HepG2 (cell line): ENCODE results near the gene RAD18. TPM values are rescaled to one million over a fixed set of nuclear protein-coding genes. Genes with fewer than 3 reads are reported as not detected.

Experiments used
- ATAC-seq: fragments of 200-7000 bp; cut with Tn5 transposase; 3 replicates; pipeline ENCODE4 v1.9.1; 2020; ENCODE audit warnings: mild to moderate bottlenecking, moderate library complexity
- BruUV-seq: library from RNA; stranded (reverse); fragments of 400-500 nt; replicated peaks from 2 replicates; lab custom pipeline; 2021; lab: Mats Ljungman, UMichigan
- CTCF ChIA-PET: fragments of 300-600 bp; formaldehyde crosslinking; extraction: SDS; loops from one replicate; lab custom pipeline; 2021; ENCODE audit warnings: low total read pairs, inconsistent platforms, low intra/inter-chr PET ratio; lab: Yijun Ruan, JAX
- POLR2A ChIA-PET: fragments of 350-600 bp; sonication (Branson Sonifier 250); formaldehyde crosslinking; loops from one replicate; lab custom pipeline; 2020; ENCODE audit warnings: antibody characterized with exemption, inconsistent platforms; lab: Yijun Ruan, JAX
- DNase-seq: peaks from one replicate; pipeline ENCODE4 v3.0.0-alpha.2; 2015; ENCODE audit warnings: low spot score
- FAIRE-seq: peaks from 3 replicates; lab custom pipeline; 2011; peaks lifted over from hg19 to GRCh38; lab: Jason Lieb, UNC
- H2AFZ ChIP-seq: one replicate; pipeline ENCODE4 v1.6.1; 2011; ENCODE audit warnings: low read length, inconsistent platforms
- H3K27ac ChIP-seq: fragments of 300-600 bp; 3 replicates; pipeline ENCODE4 v1.8.0; 2011; ENCODE audit warnings: mixed run types, mild to moderate bottlenecking, mixed read lengths, low read length, inconsistent platforms; ENCODE audit not compliant: insufficient read depth; ENCODE audit errors: extremely low read length
- H3K27me3 ChIP-seq, 2 experiments: fragments of 200-600 bp in 1 of 2; 2 replicates in 1 of 2; 3 replicates in 1 of 2; pipeline versions ENCODE4 v1.6.0 to v1.8.0; 2011; ENCODE audit warnings: low read length in 2 of 2, mild to moderate bottlenecking in 2 of 2, moderate library complexity in 2 of 2, inconsistent platforms in 1 of 2; ENCODE audit not compliant: insufficient read depth in 2 of 2, control insufficient read depth in 1 of 2
- H3K36me3 ChIP-seq, 2 experiments: fragments of 200-600 bp in 1 of 2; replicated peaks in 1 of 2; 2 replicates in 1 of 2; 3 replicates in 1 of 2; pipeline versions ENCODE4 v1.5.1 to v1.8.0; 2011; ENCODE audit warnings: low read length in 2 of 2, inconsistent platforms in 1 of 2; ENCODE audit not compliant: insufficient read depth in 2 of 2, control insufficient read depth in 1 of 2
- H3K4me1 ChIP-seq: 2 replicates; pipeline ENCODE4 v1.5.1; 2012; ENCODE audit warnings: low read length, inconsistent platforms; ENCODE audit not compliant: insufficient read depth
- H3K4me2 ChIP-seq: 2 replicates; pipeline ENCODE4 v1.6.0; 2011; ENCODE audit warnings: low read depth, low read length, inconsistent platforms
- H3K4me3 ChIP-seq, 3 experiments: fragments of 200-600 bp in 1 of 3; sonication (generic), shearing (Covaris generic) in 1 of 3; replicated peaks in 1 of 3; 2 replicates each; pipeline ENCODE4 v1.5.1; 2011 to 2016; ENCODE audit warnings: low read length in 3 of 3, inconsistent platforms in 2 of 3, low read depth in 2 of 3, mild to moderate bottlenecking in 2 of 3, control low read depth in 1 of 3, mixed read lengths in 1 of 3; ENCODE audit not compliant: insufficient read depth in 1 of 3
- H3K79me2 ChIP-seq: one replicate; pipeline ENCODE4 v1.6.1; 2011; ENCODE audit warnings: low read length, inconsistent platforms; ENCODE audit not compliant: insufficient read depth
- H3K9ac ChIP-seq: 2 replicates; pipeline ENCODE4 v1.6.0; 2011; ENCODE audit warnings: mild to moderate bottlenecking, low read depth, low read length, inconsistent platforms; ENCODE audit not compliant: insufficient read depth
- H3K9me3 ChIP-seq: 2 replicates; pipeline ENCODE4 v1.5.1; 2012; ENCODE audit warnings: mild to moderate bottlenecking, low read length
- H4K20me1 ChIP-seq: 2 replicates; pipeline ENCODE4 v1.6.0; 2011; ENCODE audit warnings: inconsistent platforms, mild to moderate bottlenecking, low read length, moderate library complexity; ENCODE audit not compliant: insufficient read depth
- ADNP ChIP-seq: sonication (generic); formaldehyde crosslinking; IDR thresholded peaks from 2 replicates; pipeline ENCODE4 v1.4.0; 2020; ENCODE audit warnings: missing genetic modification reagents
- ATAD3A ChIP-seq: sonication (generic); formaldehyde crosslinking; IDR thresholded peaks from 2 replicates; pipeline ENCODE4 v1.4.0; 2020; ENCODE audit warnings: missing genetic modification reagents
- ESRRA ChIP-seq: sonication (generic); formaldehyde crosslinking; IDR thresholded peaks from 2 replicates; pipeline ENCODE4 v1.5.1; 2020; ENCODE audit warnings: mild to moderate bottlenecking, low read depth, missing genetic modification reagents
- ETV5 ChIP-seq: IDR thresholded peaks from 2 replicates; pipeline ENCODE4 v1.6.1; 2018; ENCODE audit warnings: missing biosample characterization, missing genetic modification reagents, inconsistent platforms, borderline replicate concordance
- JUND ChIP-seq: sonication (generic); formaldehyde crosslinking; IDR thresholded peaks from 2 replicates; pipeline ENCODE4 v1.8.0; 2022; ENCODE audit warnings: mild to moderate bottlenecking, missing genetic modification reagents
- ZNF121 ChIP-seq: sonication (generic); formaldehyde crosslinking; IDR thresholded peaks from 2 replicates; pipeline ENCODE4 v1.5.0; 2020; ENCODE audit warnings: mild to moderate bottlenecking, missing genetic modification reagents
- ZNF256 ChIP-seq: sonication (generic); formaldehyde crosslinking; conservative IDR thresholded peaks from 2 replicates; pipeline ENCODE4 v1.4.0; 2020; ENCODE audit warnings: missing genetic modification reagents
- ZNF326 ChIP-seq: sonication (generic); formaldehyde crosslinking; IDR thresholded peaks from 2 replicates; pipeline ENCODE4 v1.4.0; 2020; ENCODE audit warnings: missing genetic modification reagents, borderline replicate concordance
- ZNF441 ChIP-seq: sonication (generic); formaldehyde crosslinking; IDR thresholded peaks from 2 replicates; pipeline ENCODE4 v1.7.0; 2021; ENCODE audit warnings: missing genetic modification reagents, borderline replicate concordance
- ZNF660 ChIP-seq: sonication (generic); formaldehyde crosslinking; IDR thresholded peaks from 2 replicates; pipeline ENCODE4 v1.5.1; 2020; ENCODE audit warnings: mild to moderate bottlenecking, low read depth, missing genetic modification reagents, borderline replicate concordance
- ZNF670 ChIP-seq: sonication (generic); formaldehyde crosslinking; IDR thresholded peaks from 2 replicates; pipeline ENCODE4 v1.8.0; 2022; ENCODE audit warnings: mild to moderate bottlenecking, missing genetic modification reagents, borderline replicate concordance
- ZNF891 ChIP-seq: sonication (generic); formaldehyde crosslinking; IDR thresholded peaks from 2 replicates; pipeline ENCODE4 v1.5.0; 2020; ENCODE audit warnings: mild to moderate bottlenecking, missing genetic modification reagents
- WGBS: methylation state at CpG from one replicate; pipeline ENCODE4 v1.1.6; 2017; ENCODE audit warnings: low lambda C conversion rate; 5-methylcytosine and 5-hydroxymethylcytosine counted together
- in situ Hi-C: cut with HindIII; loops from 2 replicates; pipeline ENCODE4 v1.10.0; 2017; ENCODE audit warnings: low pct_unique_long_range_greater_than_20kb; ENCODE audit not compliant: extremely low pct_ligation_motif_present
- intact Hi-C: fragments of 100-400 bp; cut with micrococcal nuclease; formaldehyde crosslinking; loops from one replicate; pipeline ENCODE4 v1.10.0; 2022; ENCODE audit not compliant: unreplicated experiment
- polyA plus RNA-seq, 8 experiments: library from polyadenylated mRNA; depleted of rRNA in 3 of 8; stranded (reverse) in 7 of 8; unstranded in 1 of 8; fragments of >200 nt; fragmentation: Illumina TruSeq in 4 of 8; extraction: Trizol in 4 of 8; gene quantifications; 2 replicates each; pipeline versions ENCODE4 v1.2.1 to v1.2.3, GENCODE V29; 2011 to 2016; ENCODE audit warnings: low read depth in 4 of 8, missing spikeins in 1 of 8, mixed read lengths in 1 of 8; ENCODE audit not compliant: insufficient read depth in 1 of 8
- total RNA-seq, 5 experiments: library from RNA; depleted of rRNA; stranded (reverse); fragments of >200 nt; fragmentation: Illumina TruSeq; extraction: Trizol; gene quantifications; 2 replicates each; pipeline ENCODE4 v1.2.3, GENCODE V29; 2016; ENCODE audit warnings: low read depth in 1 of 5
- TF ChIP-seq, protein P1 (sequence below): sonication (generic); formaldehyde crosslinking; IDR thresholded peaks from 2 replicates; pipeline ENCODE4 v1.4.0; 2020; ENCODE audit warnings: missing genetic modification reagents
- TF ChIP-seq, protein P2 (sequence below): sonication (generic); formaldehyde crosslinking; IDR thresholded peaks from 2 replicates; pipeline ENCODE4 v1.4.0; 2020; ENCODE audit warnings: missing genetic modification reagents, borderline replicate concordance
- TF ChIP-seq, protein P3 (sequence below): sonication (generic); formaldehyde crosslinking; IDR thresholded peaks from 2 replicates; pipeline ENCODE4 v1.4.0; 2020; ENCODE audit warnings: missing genetic modification reagents

The RAD18 gene
- total and polyA plus RNA-seq, 2 of the 13 experiments (the other 11 are each of a cell fraction or from before 2014, with no cell fraction given), result 5.9 to 20.7 TPM

DNA sequence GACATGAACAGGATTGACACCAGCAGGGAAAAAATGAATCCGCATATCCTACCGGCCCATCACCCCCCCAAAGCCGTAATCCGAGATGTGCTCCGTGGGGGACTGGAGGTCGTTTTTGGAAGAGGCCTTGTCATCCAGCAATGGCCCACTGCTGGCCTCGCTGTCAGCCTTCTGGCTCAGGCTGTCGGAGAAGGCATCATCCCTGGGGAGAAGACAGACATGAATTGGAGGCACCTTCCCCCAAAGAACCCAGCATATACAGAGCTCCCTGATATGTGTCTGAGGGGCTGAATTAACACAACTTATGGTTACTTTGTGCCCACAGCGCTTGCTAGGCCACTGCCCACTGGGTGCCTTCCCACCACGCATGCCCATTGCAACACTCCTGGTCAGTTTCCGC, 29.6 kb upstream of the RAD18 start:
- Histone ChIP-seq H3K4me2 (no peak overlapping the region), H3K9me3 (no peaks in the 10 kb centered on the region), H3K4me1 (peaks cover 8% of the 10 kb centered on the region; the same call in 1 of the 2 replicates), H4K20me1 (no peaks in the 10 kb centered on the region), H3K79me2 (no peaks in the 10 kb centered on the region), H3K4me3 (no peak overlapping the region), H3K27ac (no peak overlapping the region), H3K36me3 (no peaks in the 10 kb centered on the region), H3K27me3 (peaks cover 0 to 11% of the 10 kb centered on the region in 2 experiments; a peak in 3 of 5 replicates), H2AFZ (no peak overlapping the region), H3K9ac (no peak overlapping the region)
- DNase-seq, result no peak
- ChIA-PET CTCF (no interaction called here), POLR2A (no interaction called here)
- TF ChIP-seq JUND (CRISPR knock-in tag), result no peak
- TF ChIP-seq ZNF121, result no peak
- no peak for TF ChIP-seq ZNF891
- TF ChIP-seq, protein P1, sequence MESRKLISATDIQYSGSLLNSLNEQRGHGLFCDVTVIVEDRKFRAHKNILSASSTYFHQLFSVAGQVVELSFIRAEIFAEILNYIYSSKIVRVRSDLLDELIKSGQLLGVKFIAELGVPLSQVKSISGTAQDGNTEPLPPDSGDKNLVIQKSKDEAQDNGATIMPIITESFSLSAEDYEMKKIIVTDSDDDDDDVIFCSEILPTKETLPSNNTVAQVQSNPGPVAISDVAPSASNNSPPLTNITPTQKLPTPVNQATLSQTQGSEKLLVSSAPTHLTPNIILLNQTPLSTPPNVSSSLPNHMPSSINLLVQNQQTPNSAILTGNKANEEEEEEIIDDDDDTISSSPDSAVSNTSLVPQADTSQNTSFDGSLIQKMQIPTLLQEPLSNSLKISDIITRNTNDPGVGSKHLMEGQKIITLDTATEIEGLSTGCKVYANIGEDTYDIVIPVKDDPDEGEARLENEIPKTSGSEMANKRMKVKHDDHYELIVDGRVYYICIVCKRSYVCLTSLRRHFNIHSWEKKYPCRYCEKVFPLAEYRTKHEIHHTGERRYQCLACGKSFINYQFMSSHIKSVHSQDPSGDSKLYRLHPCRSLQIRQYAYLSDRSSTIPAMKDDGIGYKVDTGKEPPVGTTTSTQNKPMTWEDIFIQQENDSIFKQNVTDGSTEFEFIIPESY, result no peak
- TF ChIP-seq, protein P2, sequence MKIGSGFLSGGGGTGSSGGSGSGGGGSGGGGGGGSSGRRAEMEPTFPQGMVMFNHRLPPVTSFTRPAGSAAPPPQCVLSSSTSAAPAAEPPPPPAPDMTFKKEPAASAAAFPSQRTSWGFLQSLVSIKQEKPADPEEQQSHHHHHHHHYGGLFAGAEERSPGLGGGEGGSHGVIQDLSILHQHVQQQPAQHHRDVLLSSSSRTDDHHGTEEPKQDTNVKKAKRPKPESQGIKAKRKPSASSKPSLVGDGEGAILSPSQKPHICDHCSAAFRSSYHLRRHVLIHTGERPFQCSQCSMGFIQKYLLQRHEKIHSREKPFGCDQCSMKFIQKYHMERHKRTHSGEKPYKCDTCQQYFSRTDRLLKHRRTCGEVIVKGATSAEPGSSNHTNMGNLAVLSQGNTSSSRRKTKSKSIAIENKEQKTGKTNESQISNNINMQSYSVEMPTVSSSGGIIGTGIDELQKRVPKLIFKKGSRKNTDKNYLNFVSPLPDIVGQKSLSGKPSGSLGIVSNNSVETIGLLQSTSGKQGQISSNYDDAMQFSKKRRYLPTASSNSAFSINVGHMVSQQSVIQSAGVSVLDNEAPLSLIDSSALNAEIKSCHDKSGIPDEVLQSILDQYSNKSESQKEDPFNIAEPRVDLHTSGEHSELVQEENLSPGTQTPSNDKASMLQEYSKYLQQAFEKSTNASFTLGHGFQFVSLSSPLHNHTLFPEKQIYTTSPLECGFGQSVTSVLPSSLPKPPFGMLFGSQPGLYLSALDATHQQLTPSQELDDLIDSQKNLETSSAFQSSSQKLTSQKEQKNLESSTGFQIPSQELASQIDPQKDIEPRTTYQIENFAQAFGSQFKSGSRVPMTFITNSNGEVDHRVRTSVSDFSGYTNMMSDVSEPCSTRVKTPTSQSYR (CRISPR knock-in tag), result no peak
- TF ChIP-seq, protein P3, sequence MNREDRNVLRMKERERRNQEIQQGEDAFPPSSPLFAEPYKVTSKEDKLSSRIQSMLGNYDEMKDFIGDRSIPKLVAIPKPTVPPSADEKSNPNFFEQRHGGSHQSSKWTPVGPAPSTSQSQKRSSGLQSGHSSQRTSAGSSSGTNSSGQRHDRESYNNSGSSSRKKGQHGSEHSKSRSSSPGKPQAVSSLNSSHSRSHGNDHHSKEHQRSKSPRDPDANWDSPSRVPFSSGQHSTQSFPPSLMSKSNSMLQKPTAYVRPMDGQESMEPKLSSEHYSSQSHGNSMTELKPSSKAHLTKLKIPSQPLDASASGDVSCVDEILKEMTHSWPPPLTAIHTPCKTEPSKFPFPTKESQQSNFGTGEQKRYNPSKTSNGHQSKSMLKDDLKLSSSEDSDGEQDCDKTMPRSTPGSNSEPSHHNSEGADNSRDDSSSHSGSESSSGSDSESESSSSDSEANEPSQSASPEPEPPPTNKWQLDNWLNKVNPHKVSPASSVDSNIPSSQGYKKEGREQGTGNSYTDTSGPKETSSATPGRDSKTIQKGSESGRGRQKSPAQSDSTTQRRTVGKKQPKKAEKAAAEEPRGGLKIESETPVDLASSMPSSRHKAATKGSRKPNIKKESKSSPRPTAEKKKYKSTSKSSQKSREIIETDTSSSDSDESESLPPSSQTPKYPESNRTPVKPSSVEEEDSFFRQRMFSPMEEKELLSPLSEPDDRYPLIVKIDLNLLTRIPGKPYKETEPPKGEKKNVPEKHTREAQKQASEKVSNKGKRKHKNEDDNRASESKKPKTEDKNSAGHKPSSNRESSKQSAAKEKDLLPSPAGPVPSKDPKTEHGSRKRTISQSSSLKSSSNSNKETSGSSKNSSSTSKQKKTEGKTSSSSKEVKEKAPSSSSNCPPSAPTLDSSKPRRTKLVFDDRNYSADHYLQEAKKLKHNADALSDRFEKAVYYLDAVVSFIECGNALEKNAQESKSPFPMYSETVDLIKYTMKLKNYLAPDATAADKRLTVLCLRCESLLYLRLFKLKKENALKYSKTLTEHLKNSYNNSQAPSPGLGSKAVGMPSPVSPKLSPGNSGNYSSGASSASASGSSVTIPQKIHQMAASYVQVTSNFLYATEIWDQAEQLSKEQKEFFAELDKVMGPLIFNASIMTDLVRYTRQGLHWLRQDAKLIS (CRISPR knock-in tag), result no peak
- TF ChIP-seq ADNP (CRISPR knock-in tag), result no peak
- TF ChIP-seq ZNF441, result no peak
- TF ChIP-seq ATAD3A, result no peak
- TF ChIP-seq ESRRA, result no peak
- TF ChIP-seq ETV5, result no peak
- TF ChIP-seq ZNF660 (CRISPR knock-in tag), result no peak
- TF ChIP-seq ZNF326 (CRISPR knock-in tag), result no peak
- TF ChIP-seq ZNF256, result no peak
- TF ChIP-seq ZNF670, result no peak
- in situ Hi-C loops, result no loop called here
- intact Hi-C loops, result no loop called here
- no peak for ATAC-seq
- 30% methylated on average over 8 of the region's 11 CpGs for WGBS
- BruUV-seq, result no TSS peak
- no peak for FAIRE-seq
